NCI-H1694 treated with DMSO at 0.1 percent for 48 hours (cell line): ENCODE results near the gene CIAO2B.

Experiments used
- DNase-seq: peaks from one replicate; lab custom pipeline; 2025; lab: John Stamatoyannopoulos, UW

Gene CIAO2B

GRCh38 chr16:66885491-66885890 is 48.7 kb downstream of the CIAO2B start:
- DNase-seq: no peak

GRCh38 chr16:66882702-66883101 is 51.5 kb downstream of the CIAO2B start:
- no peak for DNase-seq
